MM.1S (cell line): Measurements from ENCODE around the gene MPC2.

Source experiments
- CTCF ChIP-seq: fragments of 300-600 bp; sonication (generic); IDR thresholded peaks from 2 replicates; pipeline ENCODE4 v1.5.1; 2016; ENCODE audit warnings: antibody characterized with exemption, low read length, mixed read lengths
- EZH2 ChIP-seq: fragments of 300-600 bp; sonication (generic); optimal IDR thresholded peaks from 2 replicates; pipeline ENCODE3; 2017; ENCODE audit warnings: low read depth, mild to moderate bottlenecking, antibody characterized with exemption, low read length, mixed read lengths

GRCh38 chr1:167934426-167935215 lies 2.3 kb downstream of the MPC2 start:
- TF ChIP-seq EZH2 = no peak
- TF ChIP-seq CTCF = no peak
